HG02970 (cell line): Measurements from ENCODE around the gene PANX2.

Source experiments
- ATAC-seq: cut with Tn5 transposase; IDR thresholded peaks from one replicate; pipeline ENCODE4 v1.9.1; 2021; ENCODE audit warnings: mild to moderate bottlenecking, moderate library complexity, moderate number of reproducible peaks; ENCODE audit not compliant: unreplicated experiment, low FRiP score

The PANX2 gene

GRCh38 chr22:50209893-50210292 is 39.4 kb downstream of the PANX2 start:
- no peak for ATAC-seq

- ATAC-seq: no peak
These were observed 40.0 kb downstream of the PANX2 start for GRCh38 chr22:50210378-50211139.

- ATAC-seq: no peak
These were observed 40.6 kb downstream of the PANX2 start for GRCh38 chr22:50211147-50211546.

- ATAC-seq: no peak
These were observed 42.7 kb downstream of the PANX2 start for GRCh38 chr22:50213263-50213662.

GRCh38 chr22:50215297-50216054 is 44.9 kb downstream of the PANX2 start:
- no peak for ATAC-seq

GRCh38 chr22:50216055-50216683 is 45.6 kb downstream of the PANX2 start:
- no peak for ATAC-seq

- ATAC-seq: no peak
These were observed 46.4 kb downstream of the PANX2 start for GRCh38 chr22:50216684-50217520.

GRCh38 chr22:50217543-50218152 is 47.1 kb downstream of the PANX2 start:
- no peak for ATAC-seq

GRCh38 chr22:50218153-50218995 is 47.8 kb downstream of the PANX2 start:
- no peak for ATAC-seq

- no peak for ATAC-seq
These were observed 48.6 kb downstream of the PANX2 start for GRCh38 chr22:50218996-50219727.

- no peak for ATAC-seq
These were observed 49.5 kb downstream of the PANX2 start for GRCh38 chr22:50219800-50220602.

GRCh38 chr22:50220603-50221409 is 50.3 kb downstream of the PANX2 start:
- ATAC-seq: no peak

- no peak for ATAC-seq
These were observed 51.1 kb downstream of the PANX2 start for GRCh38 chr22:50221410-50222300.

GRCh38 chr22:50222508-50222907 is 52.0 kb downstream of the PANX2 start:
- ATAC-seq: no peak

GRCh38 chr22:50224071-50224470 is 53.5 kb downstream of the PANX2 start:
- no peak for ATAC-seq
